Naive thymus-derived CD4-positive, alpha-beta T cell (primary cell): Measurements from ENCODE around the gene THUMPD3. TPM values are rescaled to one million over a fixed set of nuclear protein-coding genes. Genes with fewer than 3 reads are reported as not detected.

Experiments used
- ATAC-seq: fragments of 150-1000 bp; cut with Tn5 transposase; 2 replicates; pipeline ENCODE4 v1.10.0; 2021; ENCODE audit warnings: mild to moderate bottlenecking, moderate library complexity
- CTCF ChIA-PET: fragments of 350-600 bp; sonication (Branson Sonifier 250); formaldehyde crosslinking; loops from one replicate; lab custom pipeline; 2021; ENCODE audit warnings: antibody characterized with exemption; lab: Charles Lee
- POLR2A ChIA-PET: fragments of 350-600 bp; sonication (Branson Sonifier 250); formaldehyde crosslinking; loops from one replicate; lab custom pipeline; 2021; ENCODE audit warnings: antibody characterized with exemption, inconsistent platforms; lab: Charles Lee
- DNase-seq, 9 donors: peaks; one replicate each; pipeline versions ENCODE4 v3.0.0 to v3.0.0-alpha.2; 2020 to 2022; ENCODE audit warnings: mixed read lengths in 1 of 9
- H3K27ac ChIP-seq: one replicate; pipeline ENCODE4 v1.7.0; 2013; ENCODE audit warnings: mild to moderate bottlenecking, low read depth, low read length, moderate library complexity
- H3K27me3 ChIP-seq, 2 donors: one replicate each; pipeline ENCODE4 v1.7.0; 2013; ENCODE audit warnings: low read length in 2 of 2, mild to moderate bottlenecking in 2 of 2, moderate library complexity in 2 of 2; ENCODE audit not compliant: control insufficient read depth in 2 of 2, insufficient read depth in 2 of 2
- H3K36me3 ChIP-seq, 3 experiments: 1 replicate in 2 of 3; 2 replicates in 1 of 3; pipeline ENCODE4 v1.7.0; 2013; ENCODE audit warnings: low read length in 3 of 3, mild to moderate bottlenecking in 3 of 3, moderate library complexity in 1 of 3; ENCODE audit not compliant: insufficient read depth in 3 of 3, control insufficient read depth in 2 of 3
- H3K4me1 ChIP-seq, 2 donors: one replicate each; pipeline ENCODE4 v1.7.0; 2013; ENCODE audit warnings: low read length in 2 of 2, mild to moderate bottlenecking in 2 of 2, moderate library complexity in 1 of 2; ENCODE audit not compliant: control insufficient read depth in 2 of 2, insufficient read depth in 2 of 2
- H3K4me3 ChIP-seq: 2 replicates; pipeline ENCODE4 v1.7.0; 2013; ENCODE audit warnings: mild to moderate bottlenecking, low read length
- H3K9me3 ChIP-seq, 3 experiments: 1 replicate in 2 of 3; 2 replicates in 1 of 3; pipeline ENCODE4 v1.7.0; 2013; ENCODE audit warnings: low read length in 3 of 3; ENCODE audit not compliant: control insufficient read depth in 2 of 3
- H3K27ac Mint-ChIP-seq, 9 donors: one replicate each; pipeline ENCODE4 v1.8.0; 2020 to 2022; ENCODE audit warnings: mixed read lengths in 9 of 9, mild to moderate bottlenecking in 8 of 9, moderate library complexity in 5 of 9, inconsistent platforms in 2 of 9
- H3K27me3 Mint-ChIP-seq, 5 donors: one replicate each; pipeline ENCODE4 v1.8.0; 2021 to 2022; ENCODE audit warnings: mixed read lengths in 5 of 5, mild to moderate bottlenecking in 1 of 5
- H3K36me3 Mint-ChIP-seq, 5 donors: one replicate each; pipeline ENCODE4 v1.8.0; 2020 to 2022; ENCODE audit warnings: mixed read lengths in 5 of 5, mild to moderate bottlenecking in 3 of 5, inconsistent platforms in 1 of 5
- H3K4me1 Mint-ChIP-seq, 7 donors: one replicate each; pipeline ENCODE4 v1.8.0; 2020 to 2022; ENCODE audit warnings: mixed read lengths in 7 of 7, mild to moderate bottlenecking in 3 of 7, inconsistent platforms in 1 of 7
- H3K4me3 Mint-ChIP-seq, 10 donors: one replicate each; pipeline ENCODE4 v1.8.0; 2020 to 2022; ENCODE audit warnings: mild to moderate bottlenecking in 10 of 10, mixed read lengths in 10 of 10, moderate library complexity in 6 of 10, inconsistent platforms in 2 of 10
- H3K9me3 Mint-ChIP-seq, 11 donors: one replicate each; pipeline ENCODE4 v1.8.0; 2020 to 2022; ENCODE audit warnings: mixed read lengths in 11 of 11, mild to moderate bottlenecking in 4 of 11, inconsistent platforms in 1 of 11, moderate library complexity in 1 of 11
- intact Hi-C, 2 donors: fragments of 100-400 bp; cut with micrococcal nuclease; formaldehyde crosslinking; loops; one replicate each; pipeline ENCODE4 v1.15.1; 2023
- polyA plus RNA-seq, 2 donors: library from polyadenylated mRNA; unstranded; fragments of 300-500 nt; fragmentation: Illumina TruSeq; gene quantifications; one replicate each; pipeline ENCODE4 v1.2.3, GENCODE V29; 2021
- total RNA-seq, 6 experiments: library from RNA in 5 of 6; stranded (reverse) in 5 of 6; gene quantifications; 1 replicate in 5 of 6; 2 replicates in 1 of 6; pipeline ENCODE4 v1.2.3 and lab custom pipeline; 2021 to 2026

Gene THUMPD3
- total and polyA plus RNA-seq, 7 experiments from 2014 or later: 24.1 to 54.8 (median 41.7) TPM

DNA sequence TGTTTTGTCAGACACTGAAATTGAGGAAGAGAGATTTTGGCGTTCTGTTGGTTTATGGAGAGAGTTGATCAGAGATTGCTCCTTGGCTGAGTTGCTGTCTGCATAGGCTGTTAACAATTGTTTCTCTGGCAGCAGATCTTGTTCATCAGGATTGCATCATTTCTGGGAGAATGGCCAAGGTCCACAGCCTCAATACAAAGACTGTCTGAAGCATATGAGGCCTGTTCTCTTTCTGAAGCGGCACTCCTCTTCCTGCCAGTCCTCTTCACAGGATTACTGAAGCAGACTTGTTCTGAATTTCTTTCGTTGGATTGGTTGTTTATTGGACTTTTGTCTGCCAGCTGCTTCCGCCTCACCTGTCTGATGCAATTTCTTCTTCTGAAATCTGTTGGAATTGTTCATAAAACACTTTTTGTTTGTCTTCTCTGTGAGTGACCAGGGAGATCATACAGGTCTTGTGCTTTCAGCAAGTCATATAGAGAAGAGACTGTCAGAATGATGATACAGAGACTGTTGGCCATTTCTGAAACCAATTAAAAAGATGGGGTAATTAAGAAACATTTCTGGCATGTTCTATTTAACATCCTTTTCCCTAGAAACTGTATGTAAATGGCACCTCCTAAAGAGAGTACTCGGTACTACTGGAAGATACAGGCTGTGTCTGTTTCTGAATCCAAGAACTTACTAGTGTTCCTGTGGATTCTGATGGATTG is 60.0 kb downstream of the THUMPD3 start:
- no peaks in the 10 kb centered on the region for H3K9me3 ChIP-seq

DNA sequence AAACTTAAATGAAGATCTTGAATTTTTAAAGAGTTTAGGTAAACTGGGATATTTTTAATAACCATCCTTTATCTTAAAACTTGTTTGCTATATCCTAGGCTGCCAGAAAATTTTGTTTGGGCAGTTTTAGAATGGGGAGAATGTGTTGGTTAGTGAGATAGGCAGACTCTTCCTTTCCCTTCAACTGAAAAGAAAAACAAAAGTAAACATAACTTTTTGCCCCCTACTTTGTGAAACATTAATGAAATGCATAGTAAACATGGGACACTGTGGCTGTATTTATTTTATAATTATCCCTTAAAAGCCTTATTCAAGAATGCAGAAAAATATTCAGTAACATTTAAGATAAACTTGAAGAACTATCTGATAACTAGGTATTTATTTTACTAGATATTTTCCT is 65.6 kb downstream of the THUMPD3 start:
- CTCF ChIA-PET: interaction anchor here (1.2 kb wide), 1 partner anchor 75 kb away, joined by 3 read pairs; no protein-coding TSS in a partner anchor
- Mint-ChIP-seq H3K4me1 (peaks cover 1 to 23% (median 11%) of the 10 kb centered on the region in 7 donors), H3K27ac (peak overlapping the region in 1 of 9 donors; percentile 13), H3K27me3 (no peaks in the 10 kb centered on the region), H3K4me3 (no peak overlapping the region), H3K36me3 (peaks cover 12 to 31% (median 22%) of the 10 kb centered on the region in 5 donors), H3K9me3 (no peaks in the 10 kb centered on the region)
- H3K9me3 ChIP-seq: no peaks in the 10 kb centered on the region
- no peak for ATAC-seq
- POLR2A ChIA-PET: no interaction called here
- no peaks in the 10 kb centered on the region for H3K27me3 ChIP-seq
- H3K36me3 ChIP-seq: peaks cover 30 to 61% (median 30%) of the 10 kb centered on the region in 3 experiments
- H3K4me3 ChIP-seq: no peak overlapping the region
- no peaks in the 10 kb centered on the region for H3K4me1 ChIP-seq
- intact Hi-C loops: no loop called here
- no peak overlapping the region for H3K27ac ChIP-seq
- DNase-seq: no peak

More for the DNA sequence above, 60.0 kb downstream of the THUMPD3 start:
- CTCF ChIA-PET: interaction anchor here (1.0 to 1.2 kb wide), 2 partner anchors 60 to 70 kb away, joined by 3 read pairs; partner anchors contain the start of gene THUMPD3
- no peaks in the 10 kb centered on the region for H3K9me3 Mint-ChIP-seq
- peak; percentile 86 for ATAC-seq
- H3K27me3 ChIP-seq: no peaks in the 10 kb centered on the region
- intact Hi-C loops: loop anchor here (1.0 to 5.0 kb wide), 6 partner anchors 26 to 452 kb away; partner anchors contain the start of genes SETD5 (in 1 of the 2) and THUMPD3 (in 1 of the 2)
- peak overlapping the region; percentile 23 to 91 (median 84) for H3K27ac Mint-ChIP-seq
- H3K36me3 ChIP-seq: peaks cover 0 to 13% (median 3%) of the 10 kb centered on the region in 3 experiments
- H3K4me3 Mint-ChIP-seq: peak overlapping the region in 4 of 10 donors; percentile 2 to 26 (median 4)
- H3K36me3 Mint-ChIP-seq: peaks cover 4 to 12% (median 4%) of the 10 kb centered on the region in 5 donors
- DNase-seq: peak in 7 of 9 donors; percentile 20 to 46 (median 37)
- peaks cover 0 to 9% of the 10 kb centered on the region in 2 donors for H3K4me1 ChIP-seq
- POLR2A ChIA-PET: interaction anchor here (1.4 kb wide), 1 partner anchor 25 kb away, joined by 3 read pairs; the partner anchor contains the start of gene SETD5
- H3K4me3 ChIP-seq: no peak overlapping the region
- peak overlapping the region; percentile 26 for H3K27ac ChIP-seq
- H3K4me1 Mint-ChIP-seq: peaks cover 23 to 63% (median 56%) of the 10 kb centered on the region in 7 donors
- no peaks in the 10 kb centered on the region for H3K27me3 Mint-ChIP-seq

DNA sequence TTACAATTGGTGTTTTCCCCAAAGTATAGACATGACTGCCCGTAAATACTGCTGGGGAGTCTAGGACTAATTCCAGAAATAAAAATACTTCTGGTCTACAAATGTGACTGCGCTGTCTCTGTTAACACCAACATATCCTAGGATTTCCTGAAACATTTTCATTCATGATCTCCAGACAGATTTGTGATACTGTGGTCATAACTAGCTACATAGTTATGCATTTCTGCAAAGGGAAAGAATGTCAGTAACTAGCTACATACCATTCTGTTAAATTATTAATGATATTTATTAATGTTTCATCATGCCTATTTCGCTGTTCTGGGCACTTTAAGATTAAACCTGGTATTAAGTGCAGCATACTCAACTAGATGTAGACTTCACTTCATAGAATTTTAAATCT is 67.9 kb downstream of the THUMPD3 start:
- H3K4me1 Mint-ChIP-seq: peaks cover 0 to 16% (median 6%) of the 10 kb centered on the region in 7 donors
- H3K36me3 Mint-ChIP-seq: peaks cover 18 to 53% (median 39%) of the 10 kb centered on the region in 5 donors
- no peaks in the 10 kb centered on the region for H3K27me3 Mint-ChIP-seq
- ChIA-PET CTCF (interaction anchor here (0.7 kb wide), 1 partner anchor 15 kb away, joined by 3 read pairs; no protein-coding TSS in a partner anchor), POLR2A (interaction anchor here (0.9 to 1.0 kb wide), 2 partner anchors 33 to 34 kb away, joined by 3 to 6 read pairs; partner anchors contain the start of gene SETD5)
- no peak overlapping the region for H3K27ac Mint-ChIP-seq
- H3K4me1 ChIP-seq: no peaks in the 10 kb centered on the region
- no peak for DNase-seq
- H3K27me3 ChIP-seq: no peaks in the 10 kb centered on the region
- intact Hi-C loops: no loop called here
- H3K4me3 ChIP-seq: no peak overlapping the region
- ATAC-seq: no peak
- no peaks in the 10 kb centered on the region for H3K9me3 ChIP-seq
- H3K9me3 Mint-ChIP-seq: no peaks in the 10 kb centered on the region
- H3K4me3 Mint-ChIP-seq: no peak overlapping the region
- peaks cover 49 to 84% (median 50%) of the 10 kb centered on the region in 3 experiments for H3K36me3 ChIP-seq
- no peak overlapping the region for H3K27ac ChIP-seq

DNA sequence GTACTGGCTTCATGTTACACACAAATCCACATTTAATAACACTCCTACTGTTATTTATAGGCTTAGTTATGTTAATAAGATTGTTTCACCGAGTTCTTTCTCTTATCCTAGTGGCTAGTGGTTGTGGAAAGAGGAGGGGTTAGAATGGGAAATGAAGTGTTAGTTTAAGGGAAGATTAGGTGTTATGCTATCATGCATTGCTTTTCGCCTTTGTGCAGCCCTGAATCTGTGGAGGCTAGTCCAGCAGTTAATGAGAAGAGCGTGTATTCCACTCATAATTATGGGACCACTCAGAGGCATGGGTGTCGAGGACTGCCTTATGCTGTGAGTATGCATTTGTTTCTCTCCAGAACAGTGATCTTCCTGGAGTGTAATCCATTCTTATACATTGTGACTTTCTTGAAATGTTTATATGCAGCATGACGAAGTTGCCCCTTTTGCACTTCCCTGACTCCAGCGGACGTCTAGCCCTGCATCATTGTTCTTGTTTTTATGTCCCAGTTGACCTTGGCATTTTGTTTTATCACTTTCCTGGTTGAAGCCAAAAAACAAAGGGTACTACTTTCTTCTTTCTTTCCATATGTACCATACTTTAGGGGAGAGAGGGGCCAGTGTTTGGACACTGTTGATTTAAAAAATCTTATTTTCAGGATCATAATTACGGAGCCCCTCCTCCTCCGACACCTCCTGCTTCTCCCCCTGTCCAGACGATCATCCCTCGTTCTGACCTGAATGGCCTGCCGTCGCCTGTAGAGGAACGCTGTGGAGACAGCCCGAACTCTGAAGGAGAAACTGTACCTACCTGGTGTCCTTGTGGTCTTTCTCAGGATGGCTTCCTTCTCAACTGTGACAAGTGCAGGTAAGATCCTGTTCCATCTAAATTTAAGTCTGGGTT is 71.0 kb downstream of the THUMPD3 start:
- Histone ChIP-seq H3K27ac (no peak overlapping the region), H3K9me3 (no peaks in the 10 kb centered on the region), H3K4me3 (no peak overlapping the region), H3K4me1 (no peaks in the 10 kb centered on the region), H3K27me3 (no peaks in the 10 kb centered on the region), H3K36me3 (peaks cover 51 to 89% (median 62%) of the 10 kb centered on the region in 3 experiments)
- intact Hi-C loops: no loop called here
- Mint-ChIP-seq H3K36me3 (peaks cover 10 to 58% (median 49%) of the 10 kb centered on the region in 5 donors), H3K27ac (peak overlapping the region in 3 of 9 donors; percentile 12 to 42 (median 16)), H3K4me3 (no peak overlapping the region), H3K4me1 (peaks cover 0 to 16% (median 11%) of the 10 kb centered on the region in 7 donors), H3K27me3 (no peaks in the 10 kb centered on the region), H3K9me3 (no peaks in the 10 kb centered on the region)
- ATAC-seq (no peak), DNase-seq (no peak)
- POLR2A ChIA-PET: no interaction called here
- CTCF ChIA-PET: no interaction called here

DNA sequence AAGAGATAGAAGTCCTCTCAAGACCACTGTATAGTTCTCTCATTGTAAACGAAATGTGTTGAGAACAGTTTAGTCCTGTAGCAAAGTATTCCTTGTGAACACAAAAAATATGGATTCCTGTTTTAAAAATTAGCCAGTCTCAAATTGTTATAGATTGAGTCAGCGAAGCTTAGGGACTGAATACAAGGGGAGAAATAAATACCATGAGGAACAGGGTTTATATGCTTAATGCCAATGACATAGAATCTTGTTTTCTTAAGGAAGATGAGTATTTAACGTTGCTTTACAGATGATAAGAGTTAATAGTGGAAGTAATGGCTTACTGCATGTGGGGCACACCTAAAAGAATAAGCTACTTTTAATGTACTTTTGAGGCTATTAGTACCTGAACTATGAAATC is 72.5 kb downstream of the THUMPD3 start:
- DNase-seq: no peak
- peaks cover 6 to 47% (median 44%) of the 10 kb centered on the region in 5 donors for H3K36me3 Mint-ChIP-seq
- ATAC-seq: no peak
- H3K4me1 Mint-ChIP-seq: peaks cover 0 to 16% (median 9%) of the 10 kb centered on the region in 7 donors
- H3K4me3 Mint-ChIP-seq: no peak overlapping the region
- Histone ChIP-seq H3K27me3 (no peaks in the 10 kb centered on the region), H3K36me3 (peaks cover 50 to 89% (median 58%) of the 10 kb centered on the region in 3 experiments), H3K27ac (no peak overlapping the region), H3K4me3 (no peak overlapping the region), H3K4me1 (no peaks in the 10 kb centered on the region), H3K9me3 (no peaks in the 10 kb centered on the region)
- CTCF ChIA-PET: no interaction called here
- no peaks in the 10 kb centered on the region for H3K27me3 Mint-ChIP-seq
- intact Hi-C loops: no loop called here
- H3K27ac Mint-ChIP-seq: peak overlapping the region in 3 of 9 donors; percentile 30 to 86 (median 66)
- H3K9me3 Mint-ChIP-seq: no peaks in the 10 kb centered on the region
- POLR2A ChIA-PET: interaction anchor here (0.7 to 1.7 kb wide), 2 partner anchors 38 to 229 kb away, joined by 3 to 5 read pairs; partner anchors contain the start of gene SETD5
